ENCODE data around the gene ALK. TPM values are rescaled to one million over a fixed set of nuclear protein-coding genes. Genes with fewer than 3 reads are reported as not detected.

Gene ALK
- total RNA-seq, 4 donors from 2014 or later = 0.06 to 4.1 TPM; not detected in 2

- intact Hi-C loops (cut with DNase I; ENCODE audit: low total_unique reads) = no loop called here
Observed at GRCh38 chr2:29394981-29395350, 526.4 kb downstream of the ALK start.

DNA sequence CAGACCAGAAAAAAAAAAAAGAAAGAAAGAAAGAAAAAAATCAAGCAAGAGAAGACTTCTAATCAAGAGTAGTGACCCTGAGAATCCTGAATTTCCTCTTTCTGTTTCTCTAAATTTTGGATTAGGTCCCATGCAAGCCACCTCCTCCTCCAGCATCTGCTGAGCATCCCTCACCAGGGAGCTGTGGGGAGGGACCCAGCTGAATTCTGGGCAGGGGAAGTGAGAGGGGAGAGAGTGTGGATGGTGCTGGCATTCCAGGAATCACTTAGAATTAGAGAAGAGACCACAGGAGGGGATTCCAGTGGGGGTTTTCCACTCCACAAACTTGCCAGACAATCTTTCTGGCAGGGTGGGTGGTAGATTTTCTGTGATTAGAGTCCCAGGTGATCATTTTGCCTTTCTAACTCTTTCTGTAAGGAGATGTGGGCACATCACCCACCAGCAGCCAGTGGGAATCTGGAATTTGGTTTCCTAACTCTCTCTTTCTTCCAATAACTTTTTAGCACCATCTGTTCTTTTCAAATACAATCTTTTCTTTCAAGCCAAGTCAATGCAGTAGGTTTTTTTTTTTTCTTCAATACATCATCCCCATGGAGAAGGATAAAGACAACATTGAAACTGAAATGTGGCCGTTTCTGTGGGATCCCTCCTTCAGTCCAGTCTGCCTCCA is 526.9 kb downstream of the ALK start:
- H3K36me3 ChIP-seq = no peaks in the 10 kb centered on the region
- no peak overlapping the region for H3K4me3 ChIP-seq
- no peak for DNase-seq
- H3K4me1 ChIP-seq = no peaks in the 10 kb centered on the region
- H3K27me3 ChIP-seq = no peaks in the 10 kb centered on the region
- TF ChIP-seq POLR2A (IDR thresholded peaks at IDR 0.05) = no peak
- TF ChIP-seq, protein P1, sequence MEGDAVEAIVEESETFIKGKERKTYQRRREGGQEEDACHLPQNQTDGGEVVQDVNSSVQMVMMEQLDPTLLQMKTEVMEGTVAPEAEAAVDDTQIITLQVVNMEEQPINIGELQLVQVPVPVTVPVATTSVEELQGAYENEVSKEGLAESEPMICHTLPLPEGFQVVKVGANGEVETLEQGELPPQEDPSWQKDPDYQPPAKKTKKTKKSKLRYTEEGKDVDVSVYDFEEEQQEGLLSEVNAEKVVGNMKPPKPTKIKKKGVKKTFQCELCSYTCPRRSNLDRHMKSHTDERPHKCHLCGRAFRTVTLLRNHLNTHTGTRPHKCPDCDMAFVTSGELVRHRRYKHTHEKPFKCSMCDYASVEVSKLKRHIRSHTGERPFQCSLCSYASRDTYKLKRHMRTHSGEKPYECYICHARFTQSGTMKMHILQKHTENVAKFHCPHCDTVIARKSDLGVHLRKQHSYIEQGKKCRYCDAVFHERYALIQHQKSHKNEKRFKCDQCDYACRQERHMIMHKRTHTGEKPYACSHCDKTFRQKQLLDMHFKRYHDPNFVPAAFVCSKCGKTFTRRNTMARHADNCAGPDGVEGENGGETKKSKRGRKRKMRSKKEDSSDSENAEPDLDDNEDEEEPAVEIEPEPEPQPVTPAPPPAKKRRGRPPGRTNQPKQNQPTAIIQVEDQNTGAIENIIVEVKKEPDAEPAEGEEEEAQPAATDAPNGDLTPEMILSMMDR (IDR thresholded peaks at IDR 0.05) = no peak
- H3K9me3 ChIP-seq = no peaks in the 10 kb centered on the region
- intact Hi-C loops (cut with DNase I; ENCODE audit: low total_unique reads) = no loop called here
- no peak overlapping the region for H3K27ac ChIP-seq

More at GRCh38 chr2:29394981-29395350, 526.4 kb downstream of the ALK start:
- H3K27ac ChIP-seq = no peak overlapping the region
- H3K27me3 ChIP-seq = no peaks in the 10 kb centered on the region
- no peaks in the 10 kb centered on the region for H3K9me3 ChIP-seq
- TF ChIP-seq POLR2A (IDR thresholded peaks at IDR 0.05) = no peak
- TF ChIP-seq, protein P1 (IDR thresholded peaks at IDR 0.05) = no peak
- H3K4me3 ChIP-seq = no peak overlapping the region
- DNase-seq = no peak
- no peaks in the 10 kb centered on the region for H3K36me3 ChIP-seq
- no peaks in the 10 kb centered on the region for H3K4me1 ChIP-seq

DNA sequence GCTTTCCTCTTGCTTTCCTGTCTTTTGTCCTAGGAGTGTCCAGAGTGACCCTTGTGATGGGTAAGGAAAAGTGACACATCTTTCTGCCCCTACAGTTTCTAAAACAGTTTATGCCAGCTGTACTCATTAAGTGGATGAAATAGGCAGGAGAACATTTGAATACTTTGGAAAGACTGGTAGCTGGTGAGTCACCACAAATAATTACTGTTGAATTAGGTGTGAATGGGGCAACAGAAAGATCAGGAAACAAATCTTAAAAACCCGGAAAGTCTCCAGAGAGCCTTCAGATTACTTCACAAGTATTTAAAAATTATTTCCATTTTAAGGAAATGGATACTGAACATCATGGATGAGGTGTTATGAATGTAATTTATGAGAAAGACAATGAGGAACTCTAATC is 527.7 kb downstream of the ALK start:
- no peaks in the 10 kb centered on the region for H3K9me3 ChIP-seq

GRCh38 chr2:29392774-29393173 is 528.6 kb downstream of the ALK start:
- TF ChIP-seq, protein P1 (IDR thresholded peaks at IDR 0.05) = no peak
- TF ChIP-seq POLR2A (IDR thresholded peaks at IDR 0.05) = no peak
- Histone ChIP-seq H3K4me3 (no peak overlapping the region), H3K27me3 (no peaks in the 10 kb centered on the region), H3K4me1 (no peaks in the 10 kb centered on the region), H3K27ac (no peak overlapping the region), H3K36me3 (no peaks in the 10 kb centered on the region), H3K9me3 (no peaks in the 10 kb centered on the region)
- no peak for DNase-seq
- intact Hi-C loops (cut with DNase I; ENCODE audit: low total_unique reads) = no loop called here

More for the DNA sequence above, 527.7 kb downstream of the ALK start:
- TF ChIP-seq POLR2A (IDR thresholded peaks at IDR 0.05) = no peak
- TF ChIP-seq, protein P1 (IDR thresholded peaks at IDR 0.05) = no peak
- Histone ChIP-seq H3K4me1 (no peaks in the 10 kb centered on the region), H3K4me3 (no peak overlapping the region), H3K27ac (no peak overlapping the region), H3K27me3 (no peaks in the 10 kb centered on the region), H3K36me3 (no peaks in the 10 kb centered on the region)
- no peak for DNase-seq
- intact Hi-C loops (cut with DNase I; ENCODE audit: low total_unique reads) = no loop called here

- H3K9me3 ChIP-seq = no peaks in the 10 kb centered on the region
- H3K4me3 ChIP-seq = no peak overlapping the region
- no peak overlapping the region for H3K27ac ChIP-seq
- intact Hi-C loops (cut with DNase I; ENCODE audit: low total_unique reads) = no loop called here
- no peaks in the 10 kb centered on the region for H3K36me3 ChIP-seq
- H3K4me1 ChIP-seq = no peaks in the 10 kb centered on the region
- no peak for TF ChIP-seq POLR2A (IDR thresholded peaks at IDR 0.05)
- TF ChIP-seq, protein P1 (IDR thresholded peaks at IDR 0.05) = no peak
- no peaks in the 10 kb centered on the region for H3K27me3 ChIP-seq
- DNase-seq = no peak
Observed at GRCh38 chr2:29390136-29390535, 531.2 kb downstream of the ALK start.
